Right renal cortex interstitium (tissue), 3 donors: ENCODE data around the gene BBS7. TPM values are rescaled to one million over a fixed set of nuclear protein-coding genes. Genes with fewer than 3 reads are reported as not detected.

Experiments
- DNase-seq, 3 donors: peaks; one replicate each; pipeline ENCODE4 v3.0.0-alpha.2; 2013; ENCODE audit warnings: low read depth in 3 of 3, low spot score in 2 of 3
- polyA plus RNA-seq, 3 donors: library from polyadenylated mRNA; unstranded; fragments of 120-200 nt; gene quantifications; one replicate each; pipeline ENCODE4 v1.2.1, GENCODE V29; 2013; ENCODE audit not compliant: insufficient read length in 3 of 3

The BBS7 gene
- polyA plus RNA-seq, 3 donors: 26.2 to 29.4 (median 27.6) TPM

DNA sequence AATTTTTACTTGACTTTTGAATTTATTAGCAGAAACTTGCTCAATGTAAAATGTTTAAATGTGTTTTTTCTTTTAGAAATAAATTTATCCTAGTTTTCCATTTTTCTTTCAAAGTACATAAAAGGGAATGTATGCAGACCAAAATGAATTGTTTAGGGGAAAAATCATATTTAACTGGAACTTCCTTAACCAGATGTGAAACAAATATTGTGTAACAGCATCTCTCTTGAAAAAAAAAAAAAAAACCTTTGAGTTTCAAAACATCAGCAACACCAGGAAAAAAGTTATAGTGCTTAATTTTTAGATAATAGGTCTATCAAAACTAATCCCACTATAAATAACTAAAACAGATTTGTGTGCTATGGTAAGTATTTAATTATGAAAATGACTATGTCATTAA is 32.1 kb downstream of the BBS7 start:
- DNase-seq: no peak

DNA sequence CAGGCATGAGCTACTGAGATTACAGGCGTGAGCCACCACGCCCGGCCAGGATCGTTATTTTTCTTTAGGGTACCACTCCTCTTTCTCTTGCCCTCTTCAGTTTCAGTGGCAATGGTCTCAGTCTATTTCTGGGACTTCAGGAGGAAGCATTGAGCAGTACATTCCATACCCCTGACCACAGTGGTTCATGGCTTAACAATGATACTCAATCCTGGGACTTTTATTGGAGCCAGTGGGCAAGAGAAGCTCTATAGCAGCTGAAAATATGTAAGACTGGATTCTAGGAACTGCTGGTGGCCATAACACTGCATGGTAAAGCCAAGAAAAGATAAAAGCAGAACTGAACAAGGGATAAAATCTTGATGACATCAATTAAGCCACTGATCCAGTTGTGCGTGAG is 40.8 kb downstream of the BBS7 start:
- no peak for DNase-seq

GRCh38 chr4:121827853-121828252 is 42.4 kb downstream of the BBS7 start:
- DNase-seq: no peak

- no peak for DNase-seq
These were observed 45.3 kb downstream of the BBS7 start for GRCh38 chr4:121824950-121825349.

DNA sequence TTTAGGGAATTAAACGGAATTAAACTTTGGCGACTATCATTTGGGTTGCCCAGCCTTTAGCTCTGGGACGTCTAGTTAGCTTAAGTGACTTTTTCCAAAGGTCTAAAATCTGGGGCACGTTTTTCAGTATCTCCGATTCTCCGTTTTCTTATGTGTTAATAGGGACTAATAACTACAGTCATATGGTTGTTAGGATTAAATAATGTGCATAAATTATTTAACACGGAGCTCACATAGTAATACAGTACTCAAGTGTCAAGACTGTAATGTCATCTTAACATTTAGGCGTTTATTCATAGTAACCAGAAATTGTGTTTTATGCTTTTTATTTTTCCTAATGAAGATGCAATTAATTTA is 46.1 kb downstream of the BBS7 start:
- no peak for DNase-seq

- peak; percentile 88 to 93 (median 89) for DNase-seq
These were observed 46.6 kb downstream of the BBS7 start, which contains the start of gene CCNA2 for GRCh38 chr4:121823505-121824170. TSS of gene CCNA2 (minus strand) at chr4:121823883. CDS start at chr4:121823628, 255 bp downstream.

- no peak for DNase-seq
These were observed 47.3 kb downstream of the BBS7 start for GRCh38 chr4:121822796-121823504.

DNA sequence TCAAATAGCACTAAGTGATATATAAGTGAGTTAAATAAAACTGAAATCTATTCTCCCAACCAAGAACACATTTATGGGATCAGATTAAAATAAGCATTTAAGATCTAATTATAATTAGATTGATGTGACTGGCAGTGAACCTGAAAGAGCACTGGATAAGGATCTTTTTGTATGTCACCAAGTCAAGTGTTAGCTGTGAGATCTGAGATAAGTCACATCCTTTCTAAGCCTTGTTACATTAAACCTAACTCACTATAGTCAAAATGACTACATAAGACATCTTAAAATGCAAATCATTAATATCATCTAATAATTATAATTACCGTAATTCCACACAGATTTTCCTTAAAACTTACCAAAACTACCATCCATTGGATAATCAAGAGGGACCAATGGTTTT is 48.2 kb downstream of the BBS7 start:
- DNase-seq: no peak

DNA sequence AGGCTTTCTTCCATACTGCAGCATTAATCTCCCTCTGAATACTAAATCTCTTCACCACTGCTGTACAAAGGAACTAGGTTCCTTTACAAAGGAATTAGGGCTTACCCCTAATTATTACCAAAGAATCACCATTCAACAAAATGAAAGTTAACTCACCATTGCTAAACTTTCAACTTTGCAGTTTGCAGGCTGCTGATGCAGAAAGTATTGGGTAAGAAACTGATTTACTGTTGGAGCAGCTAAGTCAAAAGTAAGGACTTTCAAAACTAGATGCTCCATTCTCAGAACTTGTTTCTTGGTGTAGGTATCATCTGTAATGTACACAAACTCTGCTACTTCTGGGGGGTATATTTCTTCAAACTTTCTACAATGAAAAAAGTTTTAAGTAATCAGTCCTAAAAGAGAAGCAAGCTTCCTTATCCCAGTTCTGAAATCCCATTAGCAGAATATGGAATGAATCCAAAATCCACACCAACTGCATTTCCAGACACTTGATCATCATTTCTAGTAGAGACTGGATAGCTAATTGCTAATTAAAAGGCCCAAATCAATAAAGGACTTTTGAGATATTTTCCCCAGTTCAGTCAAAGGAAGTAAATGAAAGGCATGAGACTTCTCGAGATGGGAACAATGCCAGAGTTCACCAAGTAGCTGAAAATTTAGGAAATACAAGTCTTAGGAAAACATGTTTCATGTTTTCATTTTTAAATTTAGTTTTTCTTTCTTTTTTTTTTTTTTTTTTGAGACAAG is 50.9 kb downstream of the BBS7 start:
- no peak for DNase-seq

DNA sequence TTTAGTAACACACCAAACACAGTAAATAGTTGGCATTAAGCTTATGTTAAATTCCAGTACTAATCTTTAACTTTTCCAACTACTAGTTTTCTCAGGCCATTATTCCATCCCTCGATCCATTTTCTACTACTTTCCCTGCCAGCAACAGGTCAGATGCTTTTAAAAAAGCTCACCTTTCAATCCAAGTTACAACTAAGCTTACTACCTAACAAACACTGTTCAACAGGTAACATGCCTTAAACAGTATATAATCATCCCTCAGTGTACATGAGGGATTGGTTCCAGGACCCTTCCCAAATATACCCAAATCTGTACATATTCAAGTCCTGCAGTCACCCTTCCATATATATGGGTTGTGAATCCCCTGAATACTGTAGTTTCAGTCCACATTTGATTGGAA is 52.1 kb downstream of the BBS7 start:
- DNase-seq: no peak

DNA sequence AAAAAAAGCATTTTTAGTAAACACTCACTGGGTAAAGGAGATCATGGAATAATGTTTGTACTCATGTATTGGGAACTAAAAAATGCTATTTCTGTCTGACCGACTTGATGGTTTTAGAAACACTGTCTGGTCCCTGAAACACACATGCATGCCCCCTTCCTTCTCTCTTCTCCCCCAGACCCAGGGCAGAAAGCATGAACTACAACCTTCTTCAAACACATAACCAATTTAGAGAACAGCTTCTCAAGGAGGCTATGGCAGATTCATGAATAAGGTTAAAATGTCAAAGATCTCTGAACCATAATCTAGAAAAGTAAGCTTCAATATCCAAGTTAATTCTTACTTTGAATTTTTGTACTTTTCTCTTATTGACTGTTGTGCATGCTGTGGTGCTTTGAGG is 52.6 kb downstream of the BBS7 start:
- no peak for DNase-seq

DNA sequence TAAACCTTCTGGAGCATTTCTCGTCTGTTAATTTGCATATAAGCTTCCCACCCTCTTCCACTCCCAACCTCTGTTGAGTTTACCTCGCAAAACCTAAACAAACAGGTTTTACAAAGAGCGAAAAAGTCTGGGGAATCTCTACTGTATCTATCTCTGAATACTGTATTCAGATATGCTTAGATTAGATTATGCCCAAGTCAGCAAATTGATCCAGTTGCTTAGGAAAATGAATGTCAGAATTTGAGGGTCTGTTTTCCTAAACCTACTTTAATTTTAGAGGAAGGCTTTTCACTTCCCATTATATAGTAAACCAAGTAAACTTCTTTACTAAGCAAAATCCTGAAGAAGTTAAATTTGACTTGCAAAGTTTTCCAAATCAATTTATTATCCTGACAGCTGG is 53.3 kb downstream of the BBS7 start:
- DNase-seq: no peak

- no peak for DNase-seq
These were observed 55.5 kb downstream of the BBS7 start for GRCh38 chr4:121814756-121815155.

DNA sequence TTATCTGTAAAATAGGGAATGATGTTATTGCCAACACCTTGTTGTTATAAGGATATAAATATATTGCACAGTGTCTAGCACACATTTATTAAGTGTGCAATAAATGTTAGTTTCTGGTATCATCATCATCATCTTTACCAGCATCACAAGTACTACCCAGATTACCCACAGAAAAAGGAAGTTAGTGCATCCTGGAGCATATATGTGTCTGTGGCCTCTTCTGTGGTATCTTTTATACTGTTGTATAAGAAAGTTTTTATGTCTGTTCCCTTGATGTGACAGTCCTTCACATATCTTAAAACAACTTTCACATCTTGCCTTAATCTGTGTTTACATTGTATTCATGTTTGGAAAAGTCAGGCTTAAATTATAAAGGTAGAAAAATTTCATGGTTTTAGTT is 59.2 kb downstream of the BBS7 start:
- DNase-seq: no peak

DNA sequence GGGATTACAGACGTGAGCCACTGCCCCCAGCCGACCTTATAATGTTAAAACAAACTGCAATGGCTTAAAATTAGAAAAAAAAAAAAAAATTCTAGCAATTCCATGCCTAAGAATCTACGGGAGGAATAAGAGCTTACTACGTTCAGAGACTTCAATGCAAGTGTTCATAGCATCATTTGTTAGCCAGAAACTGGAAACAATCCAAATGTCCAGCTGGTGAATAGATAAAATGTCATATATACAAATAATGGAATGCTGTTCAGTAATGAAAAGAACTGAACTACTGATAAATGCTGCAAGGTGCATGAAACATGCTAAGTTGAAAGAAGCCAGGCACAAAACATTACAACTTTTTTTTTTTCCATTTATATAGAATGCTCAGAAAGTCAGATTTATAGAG is 63.9 kb downstream of the BBS7 start:
- DNase-seq: no peak

- no peak for DNase-seq
These were observed 68.6 kb downstream of the BBS7 start for GRCh38 chr4:121801715-121802075.

- peak; percentile 93 to 97 (median 93) for DNase-seq
These were observed 69.1 kb downstream of the BBS7 start, which contains the start of gene EXOSC9 for GRCh38 chr4:121800961-121801714. TSS of gene EXOSC9 (plus strand) at chr4:121801323. CDS start at chr4:121801425, 102 bp downstream.

GRCh38 chr4:121800638-121800960 is 69.7 kb downstream of the BBS7 start:
- DNase-seq: no peak

- DNase-seq: no peak
These were observed 70.3 kb downstream of the BBS7 start for GRCh38 chr4:121799867-121800501.

DNA sequence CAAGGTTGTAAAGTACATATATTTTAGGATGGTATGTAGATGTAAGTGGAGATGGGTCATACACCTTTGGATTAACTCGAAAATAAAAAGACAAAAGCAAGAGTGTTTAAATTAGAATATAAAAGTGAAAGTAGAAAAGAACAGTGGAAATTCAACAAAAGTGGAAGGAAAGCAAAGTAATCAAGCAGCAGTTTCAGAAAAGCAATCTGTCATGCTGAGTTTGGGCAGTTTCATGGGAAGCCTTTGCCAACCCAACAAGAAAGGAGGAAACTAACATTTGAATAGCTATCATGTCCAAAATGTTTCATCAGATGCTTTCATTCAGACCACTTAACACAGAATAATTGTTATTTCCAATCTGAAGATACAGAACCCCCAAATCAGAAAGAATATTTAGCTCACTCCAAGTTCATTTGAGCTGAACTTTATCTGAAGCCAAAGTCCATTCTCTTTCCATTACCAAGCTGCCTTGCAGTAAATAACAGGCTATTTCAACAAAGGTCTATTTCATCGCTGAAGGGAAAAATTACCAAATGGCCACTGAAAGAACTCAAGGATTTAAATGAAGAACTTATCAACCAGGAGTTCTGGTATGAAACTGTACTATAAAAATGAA is 71.0 kb downstream of the BBS7 start:
- DNase-seq: no peak
